ENCODE measurements around the gene AKAP8.
A peak's percentile ranks its signal among the peaks of the same experiment; 100 is the strongest.
"Not testable (repeated sequence)": the region's sequence is repeated elsewhere in the genome, so short reads cannot be mapped to it uniquely, and the experiment has no call there.

Gene AKAP8

GRCh38 chr19:15403151-15403531 is 23.6 kb upstream of the AKAP8 start:
- no peak for DNase-seq

- no peak for DNase-seq
Observed at GRCh38 chr19:15402411-15403150, 23.0 kb upstream of the AKAP8 start.

GRCh38 chr19:15401397-15401710 is 21.8 kb upstream of the AKAP8 start:
- DNase-seq, result no peak

GRCh38 chr19:15400521-15401396 is 21.2 kb upstream of the AKAP8 start:
- DNase-seq, result no peak

GRCh38 chr19:15399635-15400034 is 20.0 kb upstream of the AKAP8 start:
- no peak for DNase-seq

- DNase-seq, result no peak
Observed at GRCh38 chr19:15399234-15399515, 19.6 kb upstream of the AKAP8 start.

- no peak for DNase-seq
Observed at GRCh38 chr19:15398501-15399233, 19.1 kb upstream of the AKAP8 start.

GRCh38 chr19:15397782-15398181 is 18.2 kb upstream of the AKAP8 start:
- DNase-seq, result no peak

- DNase-seq, result no peak
Observed at GRCh38 chr19:15397236-15397635, 17.6 kb upstream of the AKAP8 start.

GRCh38 chr19:15396436-15396835 is 16.8 kb upstream of the AKAP8 start:
- no peak for DNase-seq

- not testable (repeated sequence) for DNase-seq
Observed at GRCh38 chr19:15395251-15395650, 15.7 kb upstream of the AKAP8 start.

GRCh38 chr19:15394426-15394825 is 14.8 kb upstream of the AKAP8 start:
- DNase-seq, result no peak

- no peak for DNase-seq
Observed at GRCh38 chr19:15393963-15394362, 14.4 kb upstream of the AKAP8 start.

- DNase-seq, result no peak
Observed at GRCh38 chr19:15390814-15391213, 11.2 kb upstream of the AKAP8 start.

GRCh38 chr19:15381864-15382263 is 2.3 kb upstream of the AKAP8 start:
- DNase-seq, result no peak

- no peak for DNase-seq
Observed at GRCh38 chr19:15381429-15381828, 1.8 kb upstream of the AKAP8 start.

- peak; percentile 49 for DNase-seq
Observed at GRCh38 chr19:15379999-15380647, 536 bp upstream of the AKAP8 start.

GRCh38 chr19:15378534-15379082 is 979 bp downstream of the AKAP8 start:
- no peak for DNase-seq

GRCh38 chr19:15374796-15375440 is 4.7 kb downstream of the AKAP8 start:
- no peak for DNase-seq

- DNase-seq, result no peak
Observed at GRCh38 chr19:15374105-15374651, 5.4 kb downstream of the AKAP8 start.

GRCh38 chr19:15373644-15374043 is 5.9 kb downstream of the AKAP8 start:
- DNase-seq, result no peak

- DNase-seq, result no peak
Observed at GRCh38 chr19:15372891-15373301, 6.7 kb downstream of the AKAP8 start.

Measured in T1000 (cell line).